HFFc6 (cell line): ENCODE results near the gene ZDHHC13. TPM values are rescaled to one million over a fixed set of nuclear protein-coding genes. Genes with fewer than 3 reads are reported as not detected.

ENCODE experiments used
- DNase-seq: peaks from one replicate; pipeline ENCODE4 v3.0.0-alpha.2; 2018
- H3K27ac Mint-ChIP-seq: 2 replicates; pipeline ENCODE4 v1.8.0; 2020; ENCODE audit warnings: mild to moderate bottlenecking, mixed read lengths
- H3K27me3 Mint-ChIP-seq: 2 replicates; pipeline ENCODE4 v1.8.0; 2021; ENCODE audit warnings: mild to moderate bottlenecking, moderate library complexity, mixed read lengths; ENCODE audit not compliant: insufficient read depth
- H3K36me3 Mint-ChIP-seq: 2 replicates; pipeline ENCODE4 v1.8.0; 2021; ENCODE audit warnings: low read depth, mixed read lengths
- H3K4me1 Mint-ChIP-seq: 2 replicates; pipeline ENCODE4 v1.8.0; 2020; ENCODE audit warnings: low read depth, mixed read lengths
- H3K4me3 Mint-ChIP-seq: 2 replicates; pipeline ENCODE4 v1.8.0; 2020; ENCODE audit warnings: mild to moderate bottlenecking, moderate library complexity, mixed read lengths
- H3K9me3 Mint-ChIP-seq: 2 replicates; pipeline ENCODE4 v1.8.0; 2020; ENCODE audit warnings: mild to moderate bottlenecking, mixed read lengths
- CTCF ChIP-seq: fragments of 200-600 bp; sonication (generic); IDR thresholded peaks from 2 replicates; pipeline ENCODE4 v1.5.0; 2021; ENCODE audit warnings: antibody characterized with exemption, mild to moderate bottlenecking
- total RNA-seq, 6 experiments: library from RNA; stranded (reverse); fragmentation: NEBNext Ultra II Directional; extraction: Animal tissue kit (Norgen Biotek cat#: 25700); gene quantifications; 2 replicates in 1 of 6; 3 replicates in 5 of 6; pipeline ENCODE4 v1.2.3, GENCODE V29; 2021

Gene ZDHHC13
- total RNA-seq, 6 experiments from 2014 or later = 9.9 to 15.7 (median 11.2) TPM

- Mint-ChIP-seq H3K4me1 (peaks cover 25% of the 10 kb centered on the region), H3K27me3 (peaks cover 21% of the 10 kb centered on the region), H3K27ac (no peak overlapping the region), H3K4me3 (no peak overlapping the region), H3K36me3 (no peaks in the 10 kb centered on the region), H3K9me3 (no peaks in the 10 kb centered on the region)
- peak; percentile 63 for DNase-seq
- no peak for TF ChIP-seq CTCF
Measured at GRCh38 chr11:19200410-19201201, 83.6 kb downstream of the ZDHHC13 start.

GRCh38 chr11:19201737-19202605, 85.0 kb downstream of the ZDHHC13 start, which contains the start of gene CSRP3:
Gene CSRP3 (minus strand): TSS chr11:19201983. CDS start chr11:19192448, 9,535 bp downstream.
- Mint-ChIP-seq H3K27me3 (peaks cover 21% of the 10 kb centered on the region), H3K36me3 (no peaks in the 10 kb centered on the region), H3K4me3 (no peak within 1 kb of the TSS), H3K4me1 (peaks cover 25% of the 10 kb centered on the region), H3K27ac (no peak within 1 kb of the TSS), H3K9me3 (no peaks in the 10 kb centered on the region)
- TF ChIP-seq CTCF = no peak
- DNase-seq = no peak

- Mint-ChIP-seq H3K4me3 (no peak overlapping the region), H3K9me3 (no peaks in the 10 kb centered on the region), H3K27me3 (peaks cover 27% of the 10 kb centered on the region), H3K27ac (no peak overlapping the region), H3K4me1 (peaks cover 33% of the 10 kb centered on the region), H3K36me3 (no peaks in the 10 kb centered on the region)
- no peak for TF ChIP-seq CTCF
- DNase-seq = no peak
Measured at GRCh38 chr11:19204836-19205235, 87.9 kb downstream of the ZDHHC13 start.

- peaks cover 11% of the 10 kb centered on the region for H3K27me3 Mint-ChIP-seq
- H3K27ac Mint-ChIP-seq = no peak overlapping the region
- DNase-seq = no peak
- no peak for TF ChIP-seq CTCF
- no peak overlapping the region for H3K4me3 Mint-ChIP-seq
- peaks cover 10% of the 10 kb centered on the region for H3K4me1 Mint-ChIP-seq
- H3K36me3 Mint-ChIP-seq = no peaks in the 10 kb centered on the region
- H3K9me3 Mint-ChIP-seq = no peaks in the 10 kb centered on the region
Measured at GRCh38 chr11:19208181-19208580, 91.2 kb downstream of the ZDHHC13 start.

- Mint-ChIP-seq H3K36me3 (no peaks in the 10 kb centered on the region), H3K4me3 (no peak overlapping the region), H3K9me3 (no peaks in the 10 kb centered on the region), H3K4me1 (peaks cover 10% of the 10 kb centered on the region), H3K27me3 (peaks cover 11% of the 10 kb centered on the region), H3K27ac (no peak overlapping the region)
- TF ChIP-seq CTCF = no peak
- no peak for DNase-seq
Measured at GRCh38 chr11:19208959-19209546, 92.1 kb downstream of the ZDHHC13 start.
